Central memory CD8-positive, alpha-beta T cell (primary cell): ENCODE data around the gene XG.
"Not testable (repeated sequence)": the region's sequence is repeated elsewhere in the genome, so short reads cannot be mapped to it uniquely, and the experiment has no call there.

Experiments
- ATAC-seq: fragments of 150-1000 bp; cut with Tn5 transposase; replicated peaks from 2 replicates; pipeline ENCODE4 v1.10.0; 2022; ENCODE audit warnings: mild to moderate bottlenecking, moderate FRiP score, moderate number of reproducible peaks; ENCODE audit not compliant: poor library complexity, severe bottlenecking; ENCODE audit errors: extremely low read depth
- DNase-seq, 2 donors: peaks; one replicate each; pipeline ENCODE4 v3.0.0; 2021; ENCODE audit warnings: low spot score in 2 of 2
- H3K27ac Mint-ChIP-seq: one replicate; pipeline ENCODE4 v1.8.0; 2022; ENCODE audit warnings: low read depth, mild to moderate bottlenecking, moderate library complexity, mixed read lengths
- H3K27me3 Mint-ChIP-seq: one replicate; pipeline ENCODE4 v1.8.0; 2022; ENCODE audit warnings: mixed read lengths
- H3K36me3 Mint-ChIP-seq: one replicate; pipeline ENCODE4 v1.8.0; 2022; ENCODE audit warnings: mild to moderate bottlenecking, moderate library complexity, mixed read lengths; ENCODE audit not compliant: insufficient read depth
- H3K4me1 Mint-ChIP-seq: one replicate; pipeline ENCODE4 v1.8.0; 2022; ENCODE audit warnings: mixed read lengths
- H3K4me3 Mint-ChIP-seq: one replicate; pipeline ENCODE4 v1.8.0; 2022; ENCODE audit warnings: mild to moderate bottlenecking, moderate library complexity, mixed read lengths
- H3K9me3 Mint-ChIP-seq: one replicate; pipeline ENCODE4 v1.8.0; 2022; ENCODE audit warnings: mixed read lengths

Gene XG

DNA sequence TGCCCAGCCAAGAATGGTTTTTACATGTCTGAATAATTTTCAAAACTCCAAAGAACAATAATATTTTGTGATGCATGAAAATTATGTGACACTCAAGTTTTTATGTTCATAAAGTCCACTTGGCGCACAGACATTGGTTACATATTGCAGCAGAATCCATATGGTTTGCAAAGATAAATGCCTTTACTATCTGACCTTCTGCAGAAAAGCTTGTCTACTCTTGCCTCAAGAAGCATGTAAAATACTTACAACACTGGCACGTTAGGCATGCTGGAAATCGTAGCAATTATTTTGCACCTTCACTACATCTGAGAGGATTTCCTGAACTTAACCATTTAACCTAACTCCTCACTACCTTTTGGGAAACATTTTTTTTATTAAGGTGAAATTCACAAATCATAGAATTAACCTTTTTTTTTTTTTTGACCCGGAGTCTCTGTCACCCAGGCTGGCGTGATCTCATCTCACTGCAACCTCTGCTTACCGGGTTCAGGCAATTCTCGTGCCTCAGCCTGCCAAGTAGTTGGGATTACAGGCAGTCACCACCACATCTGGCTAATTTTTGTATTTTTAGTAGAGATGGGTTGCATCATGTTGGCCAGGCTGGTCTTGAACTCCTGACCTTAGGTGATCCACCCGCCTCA lies 3.5 kb upstream of the XG start:
- no peak for DNase-seq
- Mint-ChIP-seq H3K36me3 (peaks cover 14% of the 10 kb centered on the region), H3K27ac (no peak overlapping the region), H3K4me1 (peaks cover 14% of the 10 kb centered on the region), H3K9me3 (no peaks in the 10 kb centered on the region), H3K27me3 (no peaks in the 10 kb centered on the region), H3K4me3 (no peak overlapping the region)
- no peak for ATAC-seq

DNA sequence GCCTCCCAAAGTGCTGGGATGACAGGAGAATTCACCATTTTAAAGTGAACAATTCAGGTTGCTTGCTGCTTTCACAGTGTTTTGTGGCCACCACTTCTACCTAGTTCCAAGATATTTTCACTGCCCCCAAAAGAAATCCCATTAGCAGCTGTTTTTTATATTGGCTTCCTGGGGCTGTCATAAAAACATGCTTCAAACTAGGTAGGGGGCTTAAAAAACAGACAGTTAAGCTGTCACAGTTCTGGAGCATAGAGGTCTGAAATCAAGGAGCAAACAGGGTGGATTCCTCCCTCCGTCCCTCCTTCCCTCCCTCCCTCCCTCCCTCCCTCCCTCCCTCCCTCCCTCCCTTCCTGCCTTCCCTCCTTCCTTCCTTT lies 3.0 kb upstream of the XG start:
- Mint-ChIP-seq H3K36me3 (peaks cover 9% of the 10 kb centered on the region), H3K9me3 (no peaks in the 10 kb centered on the region), H3K27ac (no peak overlapping the region), H3K4me3 (no peak overlapping the region), H3K4me1 (peaks cover 14% of the 10 kb centered on the region), H3K27me3 (no peaks in the 10 kb centered on the region)
- DNase-seq (no peak), ATAC-seq (no peak)

DNA sequence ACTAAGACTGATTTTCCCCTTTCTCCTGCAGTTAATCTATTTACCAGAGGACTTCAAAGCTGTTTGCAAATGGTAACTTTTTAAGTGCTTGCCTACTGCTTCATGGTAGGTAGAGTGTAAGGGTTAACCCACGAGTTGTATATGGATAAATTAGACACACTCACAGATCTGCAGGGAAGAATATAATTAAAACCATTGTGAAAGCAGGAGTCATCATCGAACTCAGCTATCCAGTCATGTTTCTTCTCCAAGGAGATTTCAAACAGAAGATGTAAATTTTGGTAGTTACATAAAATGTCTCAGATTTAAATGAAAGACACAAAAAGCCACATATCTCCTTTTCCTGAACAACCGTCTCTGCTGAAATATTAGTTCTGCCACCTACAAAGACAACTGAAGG lies 549 bp upstream of the XG start:
- Mint-ChIP-seq H3K4me3 (no peak overlapping the region), H3K27me3 (no peaks in the 10 kb centered on the region), H3K36me3 (peaks cover 3% of the 10 kb centered on the region), H3K27ac (no peak overlapping the region), H3K9me3 (no peaks in the 10 kb centered on the region), H3K4me1 (peaks cover 9% of the 10 kb centered on the region)
- ATAC-seq (no peak), DNase-seq (no peak)

DNA sequence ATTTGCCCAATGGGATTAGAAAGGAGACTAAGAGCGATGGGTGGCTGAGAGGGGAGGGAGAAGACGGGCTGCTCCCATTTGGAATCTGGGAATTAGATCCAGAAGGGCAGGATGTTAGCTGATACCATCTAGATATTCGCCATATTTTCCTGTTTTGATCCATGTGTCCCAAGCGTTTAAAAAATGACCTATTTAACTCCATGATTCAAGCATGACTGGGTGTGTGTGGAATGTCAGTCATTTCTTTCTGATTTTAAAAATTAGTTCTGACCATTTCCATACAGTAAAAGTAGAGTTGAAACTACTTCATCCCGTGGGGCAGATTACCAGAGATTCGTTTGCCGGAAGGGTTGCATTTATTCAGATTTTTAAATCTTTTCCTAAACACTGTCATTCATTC lies 601 bp downstream of the XG start:
- not testable (repeated sequence) for DNase-seq, H3K4me1 Mint-ChIP-seq, H3K4me3 Mint-ChIP-seq, H3K9me3 Mint-ChIP-seq, H3K36me3 Mint-ChIP-seq, ATAC-seq, H3K27ac Mint-ChIP-seq
- H3K27me3 Mint-ChIP-seq: peaks cover 11% of the 10 kb centered on the region

DNA sequence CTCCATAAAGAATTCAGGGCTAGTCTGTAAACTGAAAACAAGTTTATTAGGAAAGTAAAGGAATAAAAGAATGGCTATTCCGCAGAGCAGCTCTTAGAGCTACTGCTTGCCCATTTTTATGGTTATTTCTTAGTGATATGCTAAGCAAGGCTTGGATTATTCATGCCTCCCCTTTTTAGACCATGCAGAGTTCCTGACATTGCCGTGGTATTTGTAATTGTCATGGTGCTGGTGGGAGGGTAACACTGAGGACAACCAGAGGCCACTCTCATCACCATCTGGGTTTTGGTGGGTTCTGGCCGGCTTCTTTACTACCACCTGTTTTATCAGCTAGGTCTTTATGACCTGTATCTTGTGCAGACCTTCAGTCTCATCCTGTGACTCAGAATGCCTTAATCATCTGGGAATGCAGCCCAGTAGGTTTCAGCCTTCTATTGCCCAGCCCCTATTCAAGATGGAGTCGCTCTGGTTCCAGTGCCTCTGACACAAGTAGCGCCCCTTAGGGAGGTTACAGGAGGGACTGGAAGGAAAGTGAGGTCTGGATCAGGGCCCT lies 3.4 kb downstream of the XG start:
- H3K27me3 Mint-ChIP-seq: peaks cover 38% of the 10 kb centered on the region
- H3K4me3 Mint-ChIP-seq, ATAC-seq, H3K27ac Mint-ChIP-seq, H3K36me3 Mint-ChIP-seq, H3K4me1 Mint-ChIP-seq, DNase-seq, H3K9me3 Mint-ChIP-seq: not testable (repeated sequence)

DNA sequence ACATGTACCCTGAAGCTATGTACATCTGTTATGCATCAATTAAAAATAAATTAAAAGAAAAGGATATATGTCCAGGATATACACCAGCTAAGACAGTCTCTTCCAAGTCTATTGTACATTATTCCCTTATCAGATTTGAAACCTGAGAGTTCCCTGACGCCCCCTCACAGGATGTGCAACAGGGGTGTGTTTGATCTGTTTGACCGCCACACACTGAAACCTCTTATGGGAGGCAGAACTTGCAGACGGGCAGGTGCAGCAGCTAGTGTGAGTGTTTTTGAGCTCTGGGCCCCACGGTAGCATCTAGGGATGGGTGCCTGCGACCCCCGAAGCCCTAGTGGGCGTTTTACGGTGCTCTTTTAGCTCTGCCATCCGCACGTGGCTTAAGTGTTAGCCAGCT lies 4.7 kb downstream of the XG start:
- ATAC-seq (no peak), DNase-seq (no peak)
- no peak overlapping the region for H3K4me3 Mint-ChIP-seq
- no peaks in the 10 kb centered on the region for H3K36me3 Mint-ChIP-seq
- no peaks in the 10 kb centered on the region for H3K4me1 Mint-ChIP-seq
- no peak overlapping the region for H3K27ac Mint-ChIP-seq
- H3K27me3 Mint-ChIP-seq: peaks cover 47% of the 10 kb centered on the region
- no peaks in the 10 kb centered on the region for H3K9me3 Mint-ChIP-seq

DNA sequence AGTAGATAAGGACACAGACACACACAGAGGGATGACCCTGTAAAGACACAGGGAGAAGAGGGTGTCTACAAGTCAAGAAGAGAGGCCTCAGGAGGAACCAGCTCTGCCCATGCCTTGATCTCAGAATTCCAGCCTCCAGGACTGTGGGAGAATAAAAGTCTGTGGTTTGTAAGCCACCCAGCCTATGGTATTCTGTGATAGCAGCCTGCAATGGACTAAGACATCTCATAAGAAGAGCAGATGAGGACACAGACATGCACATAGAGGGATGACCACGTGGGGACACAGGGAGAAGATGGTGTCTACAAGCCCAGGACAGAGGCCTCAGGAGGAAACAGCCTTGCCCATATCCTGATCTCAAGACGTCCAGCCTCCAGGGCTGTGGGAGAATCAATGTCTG lies 9.4 kb downstream of the XG start:
- Mint-ChIP-seq H3K36me3 (no peaks in the 10 kb centered on the region), H3K27me3 (peaks cover 58% of the 10 kb centered on the region), H3K9me3 (no peaks in the 10 kb centered on the region), H3K4me1 (no peaks in the 10 kb centered on the region), H3K27ac (no peak overlapping the region), H3K4me3 (no peak overlapping the region)
- DNase-seq (no peak), ATAC-seq (no peak)

DNA sequence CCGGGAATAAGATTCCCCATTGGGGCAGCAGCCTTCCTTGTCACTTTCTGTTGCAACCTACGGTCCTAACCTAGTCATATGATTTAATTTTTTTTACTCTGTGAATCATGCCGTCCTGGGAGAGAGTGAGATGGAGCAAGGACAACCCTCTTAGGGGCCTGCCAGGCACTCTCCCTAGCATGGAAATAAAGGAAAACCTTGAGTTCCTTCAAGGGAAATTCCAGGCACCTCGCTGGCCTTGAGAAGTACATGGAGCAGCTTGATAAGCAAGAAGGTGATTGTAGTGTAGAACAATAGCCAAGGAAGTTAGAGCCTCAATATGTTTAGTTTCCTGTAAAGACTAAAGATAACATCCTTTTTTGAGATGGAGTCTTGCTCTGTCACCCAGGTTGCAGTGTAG lies 10.8 kb downstream of the XG start:
- H3K27me3 Mint-ChIP-seq: peaks cover 56% of the 10 kb centered on the region
- DNase-seq, H3K4me1 Mint-ChIP-seq, H3K9me3 Mint-ChIP-seq, H3K36me3 Mint-ChIP-seq, ATAC-seq, H3K27ac Mint-ChIP-seq, H3K4me3 Mint-ChIP-seq: not testable (repeated sequence)

DNA sequence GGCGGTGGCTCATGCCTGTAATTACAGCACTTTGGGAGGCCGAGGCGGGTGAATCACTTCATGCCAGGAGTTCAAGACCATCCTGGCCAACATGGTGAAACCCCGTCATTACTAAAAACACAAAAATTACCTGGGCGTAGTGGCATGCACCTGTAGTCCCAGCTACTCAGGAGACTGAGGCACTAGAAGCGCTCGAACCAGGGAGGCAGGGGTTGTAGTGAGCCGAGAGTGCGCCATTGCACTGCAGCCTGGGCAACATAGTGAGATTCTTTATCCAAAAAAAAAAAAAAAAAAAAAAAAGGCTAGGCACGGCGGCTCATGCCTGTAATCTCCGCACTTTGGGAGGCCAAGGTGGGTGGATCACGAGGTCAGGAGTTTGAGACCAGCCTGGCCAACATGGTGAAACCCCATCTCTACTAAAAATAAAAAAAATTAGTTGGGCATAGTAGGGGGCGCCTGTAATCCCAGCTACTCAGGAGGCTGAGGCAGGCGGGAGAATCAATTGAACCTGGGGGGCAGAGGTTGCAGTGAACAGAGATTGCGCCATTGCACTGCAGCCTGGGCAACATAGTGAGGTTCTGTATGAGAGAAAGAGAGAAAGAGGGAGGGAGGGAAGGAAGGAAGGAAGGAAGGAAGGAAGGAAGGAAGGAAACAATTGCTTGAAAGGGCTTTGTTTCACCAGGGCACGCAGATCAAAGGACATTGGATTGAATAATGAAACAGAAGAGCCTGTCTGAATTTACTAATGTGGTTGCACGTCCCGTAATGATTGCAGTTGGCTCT lies 13.1 kb downstream of the XG start:
- DNase-seq, H3K4me3 Mint-ChIP-seq, H3K27ac Mint-ChIP-seq, H3K9me3 Mint-ChIP-seq, ATAC-seq, H3K4me1 Mint-ChIP-seq, H3K36me3 Mint-ChIP-seq: not testable (repeated sequence)
- peaks cover 57% of the 10 kb centered on the region for H3K27me3 Mint-ChIP-seq

DNA sequence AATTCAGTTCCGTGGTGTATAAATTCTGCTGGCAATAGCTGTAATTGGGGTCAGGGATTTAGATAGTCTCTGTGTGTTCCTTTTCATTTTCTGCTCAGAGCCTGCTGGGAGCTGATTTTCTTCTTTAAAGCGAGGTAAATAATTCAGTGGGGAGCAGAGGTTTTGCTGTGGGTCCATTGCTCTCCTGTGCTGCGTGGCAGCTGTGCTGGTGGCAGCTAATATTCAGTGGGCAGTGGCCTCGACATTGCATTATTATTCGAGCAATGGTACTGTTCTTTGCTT lies 13.7 kb downstream of the XG start:
- no peak for DNase-seq
- Mint-ChIP-seq H3K27ac (no peak overlapping the region), H3K27me3 (peaks cover 58% of the 10 kb centered on the region), H3K9me3 (no peaks in the 10 kb centered on the region), H3K36me3 (no peaks in the 10 kb centered on the region), H3K4me1 (no peaks in the 10 kb centered on the region), H3K4me3 (no peak overlapping the region)
- no peak for ATAC-seq

DNA sequence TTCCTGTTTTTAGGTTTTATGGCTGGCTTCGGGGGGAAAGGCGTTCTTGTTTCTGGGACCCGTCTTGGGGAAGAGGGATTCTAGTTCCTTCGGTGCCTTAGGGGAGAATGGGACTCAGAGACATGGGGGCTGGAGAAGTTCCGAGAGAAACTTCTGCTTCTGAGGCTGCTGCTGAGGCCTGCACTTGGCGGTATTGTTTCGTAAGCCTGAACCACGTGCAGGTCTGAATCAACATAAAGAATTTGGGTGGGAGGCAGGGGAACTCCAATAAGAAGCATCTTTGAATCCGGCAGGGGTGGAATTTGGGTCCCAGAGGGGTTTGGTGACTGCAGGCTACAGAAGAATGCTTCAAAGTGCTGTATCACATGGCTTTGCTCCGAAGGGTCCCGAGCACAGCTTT lies 15.1 kb downstream of the XG start:
- H3K36me3 Mint-ChIP-seq: no peaks in the 10 kb centered on the region
- ATAC-seq (no peak), DNase-seq (no peak)
- no peaks in the 10 kb centered on the region for H3K9me3 Mint-ChIP-seq
- H3K27ac Mint-ChIP-seq: no peak overlapping the region
- no peak overlapping the region for H3K4me3 Mint-ChIP-seq
- H3K4me1 Mint-ChIP-seq: no peaks in the 10 kb centered on the region
- H3K27me3 Mint-ChIP-seq: peaks cover 61% of the 10 kb centered on the region

DNA sequence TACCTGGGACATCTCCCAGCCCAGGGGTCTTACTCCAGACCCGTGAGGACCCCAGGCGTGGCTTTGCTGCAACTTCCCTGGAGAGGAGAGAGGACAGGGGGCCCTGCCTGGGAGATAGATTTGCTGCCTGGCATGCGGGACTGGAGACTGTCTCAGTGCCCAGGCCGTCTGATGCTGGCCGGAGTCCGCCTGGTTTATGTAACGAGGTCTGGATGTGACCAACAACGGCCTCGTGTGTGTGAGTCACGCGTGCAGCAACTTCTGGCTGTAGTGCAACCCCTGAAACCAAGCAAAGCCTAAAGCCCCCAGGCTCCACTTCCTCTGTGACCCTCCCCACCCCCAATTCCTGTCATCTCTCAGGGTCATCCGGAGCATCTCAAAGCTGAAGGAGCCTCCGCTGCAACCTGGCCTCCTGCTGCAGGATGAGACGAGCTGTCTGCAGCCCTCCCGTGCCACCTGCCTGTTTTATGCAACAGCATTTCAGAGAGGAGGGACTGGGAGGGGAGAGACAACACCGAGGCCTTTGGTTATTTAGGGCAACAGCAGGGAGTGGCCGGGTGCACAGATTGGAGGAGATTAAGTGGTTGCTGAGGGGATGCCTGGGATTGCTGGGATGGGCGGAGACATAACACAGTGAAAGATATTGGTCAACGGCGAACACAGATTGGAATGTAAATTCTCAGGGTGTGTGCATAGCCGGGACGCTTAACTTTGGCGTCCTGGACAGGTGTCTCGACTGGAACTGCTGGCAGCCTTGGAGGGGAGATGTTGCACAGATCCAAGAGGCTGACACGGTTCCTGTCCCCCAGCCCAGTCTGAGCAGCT lies 16.0 kb downstream of the XG start:
- ATAC-seq (no peak), DNase-seq (no peak)
- Mint-ChIP-seq H3K4me3 (no peak overlapping the region), H3K9me3 (no peaks in the 10 kb centered on the region), H3K36me3 (no peaks in the 10 kb centered on the region), H3K27me3 (peaks cover 63% of the 10 kb centered on the region), H3K27ac (no peak overlapping the region), H3K4me1 (no peaks in the 10 kb centered on the region)

DNA sequence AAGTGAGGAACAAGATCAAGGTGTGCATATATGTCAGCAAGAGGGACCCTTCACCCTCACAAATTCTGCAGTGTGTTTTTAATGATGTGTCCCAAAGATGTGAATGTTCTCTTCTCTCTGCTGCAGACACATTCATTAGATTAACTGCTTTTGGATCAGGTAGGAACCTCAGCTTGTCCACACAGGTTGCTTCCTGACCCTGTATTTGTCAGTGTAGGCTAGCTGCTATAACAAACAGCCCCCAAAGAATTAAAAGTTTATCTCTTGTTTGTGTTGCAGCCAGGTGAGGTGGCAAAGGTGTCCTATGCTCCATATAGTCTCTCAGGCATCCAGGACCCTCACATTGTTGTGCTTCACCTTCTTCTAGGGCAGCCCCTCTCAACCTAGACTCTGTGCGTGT lies 17.8 kb downstream of the XG start:
- DNase-seq (no peak), ATAC-seq (no peak)
- Mint-ChIP-seq H3K4me3 (no peak overlapping the region), H3K9me3 (peaks cover 1% of the 10 kb centered on the region), H3K27ac (no peak overlapping the region), H3K27me3 (peaks cover 81% of the 10 kb centered on the region), H3K36me3 (no peaks in the 10 kb centered on the region), H3K4me1 (no peaks in the 10 kb centered on the region)
